ENCODE measurements around the gene ANAPC4.

Gene ANAPC4

DNA sequence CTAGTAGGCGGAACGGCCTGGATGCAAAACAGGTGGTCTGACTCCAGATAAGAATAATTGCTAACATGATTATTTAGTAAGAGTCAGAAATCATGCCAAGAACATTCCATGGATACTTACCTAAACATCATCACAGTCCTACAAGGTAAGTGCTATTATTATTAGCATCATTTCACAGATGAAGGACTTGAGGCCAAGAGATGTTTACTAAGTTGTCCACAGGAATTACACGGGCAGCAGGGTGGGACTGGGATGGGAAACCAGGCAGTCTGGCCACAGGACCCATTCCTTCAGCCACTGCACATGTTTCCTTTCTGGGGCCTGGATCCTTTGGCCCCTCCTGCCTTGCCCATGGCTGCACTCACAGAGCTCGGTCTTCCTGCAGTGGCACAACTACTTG lies 48.3 kb downstream of the ANAPC4 start:
- DNase-seq (ENCODE audit: low read depth) = peak; percentile 54
- no peak for TF ChIP-seq CTCF (IDR thresholded peaks at IDR 0.05; ENCODE audit: low read length, missing control alignments)
- H3K4me3 ChIP-seq (replicated peaks; ENCODE audit: low read depth, low read length) = no peak overlapping the region

DNA sequence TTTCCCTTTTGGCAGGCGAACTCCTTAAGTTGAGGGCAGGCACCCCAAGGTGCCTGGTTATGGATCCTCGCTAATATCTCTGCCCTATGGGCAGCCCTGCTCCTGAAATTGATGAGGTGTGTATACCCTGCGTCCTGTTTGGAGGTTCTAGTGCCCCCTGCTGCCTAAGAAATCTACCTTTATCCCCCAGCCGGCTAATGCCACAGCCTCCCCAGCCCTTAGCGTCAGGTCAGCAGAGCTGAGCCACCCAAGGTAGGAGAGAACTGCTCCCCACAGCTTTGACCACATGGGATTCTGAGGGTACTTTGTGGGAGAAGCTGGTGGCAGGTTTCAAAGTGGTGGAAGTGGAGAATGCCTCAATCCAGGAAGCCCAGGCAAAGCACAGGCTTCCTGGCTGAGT lies 50.8 kb downstream of the ANAPC4 start:
- no peak for DNase-seq (ENCODE audit: low read depth)
- H3K4me3 ChIP-seq (replicated peaks; ENCODE audit: low read depth, low read length) = no peak overlapping the region
- no peak for TF ChIP-seq CTCF (IDR thresholded peaks at IDR 0.05; ENCODE audit: low read length, missing control alignments)

GRCh38 chr4:25430630-25431029 lies 53.6 kb downstream of the ANAPC4 start:
- TF ChIP-seq CTCF (IDR thresholded peaks at IDR 0.05; ENCODE audit: low read length, missing control alignments) = no peak
- no peak overlapping the region for H3K4me3 ChIP-seq (replicated peaks; ENCODE audit: low read depth, low read length)
- no peak for DNase-seq (ENCODE audit: low read depth)

GRCh38 chr4:25433966-25434827 lies 57.1 kb downstream of the ANAPC4 start:
- DNase-seq (ENCODE audit: low read depth) = no peak
- no peak for TF ChIP-seq CTCF (IDR thresholded peaks at IDR 0.05; ENCODE audit: low read length, missing control alignments)

DNA sequence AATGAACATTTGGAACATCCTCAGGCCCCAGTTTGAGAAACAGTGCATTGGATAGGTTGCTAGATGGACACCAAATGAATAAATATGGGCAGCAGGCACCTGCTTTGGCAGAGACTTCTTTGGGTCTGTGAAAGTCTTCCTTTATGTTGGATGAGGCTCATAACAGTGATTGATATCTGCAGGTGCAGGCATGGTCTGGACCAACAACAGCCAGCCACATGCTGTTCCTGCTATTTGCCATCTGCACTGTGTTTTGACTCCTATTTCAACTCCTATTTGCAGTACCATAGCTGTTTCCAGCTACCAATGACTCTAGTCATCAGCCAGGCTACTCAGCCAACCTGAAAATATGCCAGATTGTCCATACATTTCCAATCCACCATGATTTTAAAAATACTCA lies 60.9 kb downstream of the ANAPC4 start:
- TF ChIP-seq CTCF (IDR thresholded peaks at IDR 0.05; ENCODE audit: low read length, missing control alignments) = no peak
- DNase-seq (ENCODE audit: low read depth) = no peak
- no peak overlapping the region for H3K4me3 ChIP-seq (replicated peaks; ENCODE audit: low read depth, low read length)

More at GRCh38 chr4:25433966-25434827, 57.1 kb downstream of the ANAPC4 start:
- no peak overlapping the region for H3K4me3 ChIP-seq (replicated peaks; ENCODE audit: low read depth, low read length)

DNA sequence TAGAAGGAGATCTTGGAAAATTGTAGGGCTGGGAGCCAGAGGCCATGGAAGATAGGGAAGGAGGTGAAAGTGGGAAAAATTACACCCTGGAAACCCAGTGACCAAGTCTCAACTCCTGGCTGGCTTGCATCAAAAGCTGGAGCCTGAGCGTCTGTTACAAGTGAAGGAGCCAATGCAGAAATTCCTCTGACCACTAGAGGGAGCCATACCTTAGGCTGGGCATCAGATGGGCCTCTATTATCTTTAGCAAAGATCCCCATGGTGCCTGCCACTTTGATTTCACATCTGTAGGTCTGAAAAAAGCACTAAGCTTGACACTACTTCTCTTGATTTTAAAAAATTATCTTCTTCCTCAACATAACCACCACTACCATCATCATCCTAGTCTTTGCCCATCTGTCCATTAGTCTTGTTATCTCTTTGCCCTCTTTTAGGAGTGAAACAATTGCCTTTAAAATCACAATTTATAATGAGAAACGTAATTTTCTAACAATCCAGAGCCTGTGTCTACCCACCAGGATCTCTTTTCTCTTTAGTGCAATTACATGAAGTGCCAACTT lies 62.9 kb downstream of the ANAPC4 start:
- peak; percentile 85 for DNase-seq (ENCODE audit: low read depth)
- no peak overlapping the region for H3K4me3 ChIP-seq (replicated peaks; ENCODE audit: low read depth, low read length)
- peak; percentile 97 for TF ChIP-seq CTCF (IDR thresholded peaks at IDR 0.05; ENCODE audit: low read length, missing control alignments)

Data from fibroblast of pulmonary artery (primary cell).